ENCODE results near the gene SLC9A2. TPM values are rescaled to one million over a fixed set of nuclear protein-coding genes. Genes with fewer than 3 reads are reported as not detected.

SLC9A2 gene
- total RNA-seq, 6 experiments from 2014 or later: not detected

DNA sequence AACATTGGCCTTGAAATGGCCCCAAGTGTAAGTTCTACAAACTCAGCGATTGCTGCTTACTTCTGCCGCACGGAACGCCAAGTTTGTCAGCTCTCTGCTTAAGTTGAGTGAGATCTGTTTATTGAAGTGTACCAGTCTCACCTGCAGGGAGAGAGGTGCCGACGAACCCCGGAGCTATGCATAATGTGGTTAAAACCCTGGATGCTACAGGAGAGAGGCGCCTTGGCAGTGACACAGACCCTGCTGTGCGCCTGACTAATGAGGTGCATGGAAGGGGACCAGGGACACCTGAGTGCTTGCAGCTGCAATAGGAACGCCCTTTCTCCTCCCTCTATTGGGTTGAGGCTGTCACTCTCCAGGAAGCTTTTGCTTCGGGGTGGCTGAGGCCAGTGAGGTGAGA, 979 bp downstream of the SLC9A2 start:
- DNase-seq: no peak
- peaks cover 30% of the 10 kb centered on the region for H3K27me3 Mint-ChIP-seq (ENCODE audit: insufficient read depth)
- H3K9me3 Mint-ChIP-seq: no peaks in the 10 kb centered on the region
- no peak overlapping the region for H3K27ac Mint-ChIP-seq
- peaks cover 9% of the 10 kb centered on the region for H3K4me1 Mint-ChIP-seq (ENCODE audit: low read depth)
- TF ChIP-seq, protein P1, sequence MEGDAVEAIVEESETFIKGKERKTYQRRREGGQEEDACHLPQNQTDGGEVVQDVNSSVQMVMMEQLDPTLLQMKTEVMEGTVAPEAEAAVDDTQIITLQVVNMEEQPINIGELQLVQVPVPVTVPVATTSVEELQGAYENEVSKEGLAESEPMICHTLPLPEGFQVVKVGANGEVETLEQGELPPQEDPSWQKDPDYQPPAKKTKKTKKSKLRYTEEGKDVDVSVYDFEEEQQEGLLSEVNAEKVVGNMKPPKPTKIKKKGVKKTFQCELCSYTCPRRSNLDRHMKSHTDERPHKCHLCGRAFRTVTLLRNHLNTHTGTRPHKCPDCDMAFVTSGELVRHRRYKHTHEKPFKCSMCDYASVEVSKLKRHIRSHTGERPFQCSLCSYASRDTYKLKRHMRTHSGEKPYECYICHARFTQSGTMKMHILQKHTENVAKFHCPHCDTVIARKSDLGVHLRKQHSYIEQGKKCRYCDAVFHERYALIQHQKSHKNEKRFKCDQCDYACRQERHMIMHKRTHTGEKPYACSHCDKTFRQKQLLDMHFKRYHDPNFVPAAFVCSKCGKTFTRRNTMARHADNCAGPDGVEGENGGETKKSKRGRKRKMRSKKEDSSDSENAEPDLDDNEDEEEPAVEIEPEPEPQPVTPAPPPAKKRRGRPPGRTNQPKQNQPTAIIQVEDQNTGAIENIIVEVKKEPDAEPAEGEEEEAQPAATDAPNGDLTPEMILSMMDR (IDR thresholded peaks at IDR 0.05): no peak
- H3K4me3 Mint-ChIP-seq: no peak overlapping the region
- no peaks in the 10 kb centered on the region for H3K36me3 Mint-ChIP-seq (ENCODE audit: low read depth)

DNA sequence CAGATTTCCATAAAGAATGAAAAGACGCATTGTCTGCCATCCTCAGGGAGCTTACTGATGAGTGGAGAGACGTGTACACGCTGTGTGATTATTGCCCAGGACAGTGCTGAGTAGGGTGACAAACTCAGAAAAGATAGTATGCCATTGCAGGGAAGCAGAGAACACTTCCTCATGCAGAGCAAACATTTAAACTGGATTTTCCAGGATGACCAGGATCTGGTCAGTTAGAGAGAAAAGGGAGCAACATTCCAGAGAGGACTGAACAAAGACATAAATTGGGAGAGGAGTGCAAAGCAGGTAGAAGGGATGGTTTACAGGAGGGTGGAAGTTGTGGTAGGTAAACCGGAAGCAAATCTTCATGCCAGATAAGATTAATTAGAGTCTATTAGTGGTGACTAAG, 2.3 kb downstream of the SLC9A2 start:
- H3K27ac Mint-ChIP-seq: no peak overlapping the region
- H3K4me3 Mint-ChIP-seq: no peak overlapping the region
- DNase-seq: no peak
- no peaks in the 10 kb centered on the region for H3K36me3 Mint-ChIP-seq (ENCODE audit: low read depth)
- TF ChIP-seq, protein P1 (IDR thresholded peaks at IDR 0.05): no peak
- H3K27me3 Mint-ChIP-seq (ENCODE audit: insufficient read depth): peaks cover 30% of the 10 kb centered on the region
- peaks cover 9% of the 10 kb centered on the region for H3K4me1 Mint-ChIP-seq (ENCODE audit: low read depth)
- H3K9me3 Mint-ChIP-seq: no peaks in the 10 kb centered on the region

DNA sequence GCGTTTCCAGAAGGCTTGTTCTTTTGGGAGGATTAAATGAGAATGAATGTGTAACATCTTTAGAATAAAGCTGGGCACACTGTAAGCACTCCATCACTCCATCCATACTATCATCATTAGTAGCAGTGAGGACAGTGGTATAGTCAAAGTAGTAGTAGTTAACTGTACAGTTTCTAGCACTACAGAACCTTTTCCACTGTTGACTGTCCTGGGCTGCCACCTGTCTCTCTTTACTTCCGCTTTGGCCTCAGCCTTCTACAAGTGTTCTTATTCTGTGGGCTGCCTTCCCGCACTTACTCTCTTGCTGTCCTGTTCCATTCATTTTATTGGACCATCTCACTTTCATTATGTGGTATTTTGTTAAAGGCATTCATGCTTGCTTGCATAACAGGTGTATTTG, 3.3 kb downstream of the SLC9A2 start:
- peaks cover 27% of the 10 kb centered on the region for H3K27me3 Mint-ChIP-seq (ENCODE audit: insufficient read depth)

DNA sequence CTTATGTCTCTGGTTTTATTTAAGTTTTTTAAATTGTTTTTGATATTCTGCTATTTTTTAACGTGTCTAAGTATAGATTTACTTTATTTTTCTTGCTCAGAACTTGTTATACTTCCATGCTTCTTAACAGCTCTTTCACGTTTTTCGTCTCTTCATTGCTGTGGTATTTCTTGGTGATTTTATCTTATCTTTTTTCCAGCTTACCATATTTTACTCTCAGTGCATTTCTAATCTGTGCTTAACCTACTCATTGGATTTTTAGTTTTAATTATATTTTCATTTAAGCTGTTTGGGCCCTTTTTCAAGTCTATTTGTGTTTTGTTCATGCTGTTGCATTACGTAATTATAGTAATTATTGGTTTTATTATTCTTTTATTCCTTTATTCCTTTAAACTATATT, 11.1 kb downstream of the SLC9A2 start:
- Mint-ChIP-seq H3K4me1 (ENCODE audit: low read depth) (no peaks in the 10 kb centered on the region), H3K9me3 (no peaks in the 10 kb centered on the region), H3K36me3 (ENCODE audit: low read depth) (no peaks in the 10 kb centered on the region), H3K27me3 (ENCODE audit: insufficient read depth) (peaks cover 2% of the 10 kb centered on the region; the same call in 1 of the 2 replicates), H3K27ac (no peak overlapping the region), H3K4me3 (no peak overlapping the region)
- TF ChIP-seq, protein P1 (IDR thresholded peaks at IDR 0.05): no peak
- DNase-seq: no peak

More for the DNA sequence above, 3.3 kb downstream of the SLC9A2 start:
- TF ChIP-seq, protein P1 (IDR thresholded peaks at IDR 0.05): no peak
- DNase-seq: no peak
- Mint-ChIP-seq H3K4me3 (no peak overlapping the region), H3K9me3 (no peaks in the 10 kb centered on the region), H3K4me1 (ENCODE audit: low read depth) (peaks cover 9% of the 10 kb centered on the region), H3K36me3 (ENCODE audit: low read depth) (no peaks in the 10 kb centered on the region), H3K27ac (no peak overlapping the region)

DNA sequence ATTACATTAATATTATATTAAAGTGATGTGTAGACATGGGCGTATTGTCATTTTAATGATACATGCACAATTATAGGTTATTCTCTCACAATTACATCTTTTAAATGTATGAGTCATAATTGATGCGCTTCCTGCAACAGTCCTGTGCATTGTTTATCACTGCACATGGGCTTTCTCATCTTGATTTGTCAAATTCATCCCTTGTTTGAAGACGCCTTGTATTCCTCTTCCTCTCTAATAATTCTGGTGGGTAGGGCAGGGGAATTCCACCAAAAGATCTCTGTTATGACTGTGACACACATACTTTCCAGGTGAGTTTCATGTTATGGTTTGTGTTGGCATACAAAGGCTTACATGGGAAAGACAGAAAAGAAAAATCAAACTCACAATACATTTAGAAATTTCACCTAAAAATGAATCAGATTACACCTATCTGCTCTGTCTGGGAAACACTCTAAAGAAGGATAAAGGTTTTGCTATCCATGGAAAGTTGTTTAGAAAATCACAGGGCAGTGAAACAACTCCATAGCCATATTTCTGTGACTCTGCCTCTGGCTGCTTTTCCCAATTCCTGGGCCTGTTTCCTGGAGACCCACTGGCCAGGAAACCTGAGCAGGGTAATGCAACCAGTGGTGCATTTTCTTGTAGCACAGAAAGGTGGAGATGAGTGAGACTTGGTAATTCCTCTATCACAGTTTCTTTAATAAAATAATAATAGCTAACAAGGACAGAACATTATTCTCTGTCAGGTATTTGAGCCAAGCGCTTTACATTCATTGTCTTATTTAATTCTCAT, 13.2 kb downstream of the SLC9A2 start:
- Mint-ChIP-seq H3K4me3 (no peak overlapping the region), H3K27ac (no peak overlapping the region), H3K9me3 (no peaks in the 10 kb centered on the region), H3K36me3 (ENCODE audit: low read depth) (no peaks in the 10 kb centered on the region), H3K27me3 (ENCODE audit: insufficient read depth) (peaks cover 7% of the 10 kb centered on the region), H3K4me1 (ENCODE audit: low read depth) (no peaks in the 10 kb centered on the region)
- DNase-seq: no peak
- TF ChIP-seq, protein P1 (IDR thresholded peaks at IDR 0.05): no peak
